Esophagus muscularis mucosa (tissue), 4 donors: ENCODE measurements around the gene GRIK4. TPM values are rescaled to one million over a fixed set of nuclear protein-coding genes. Genes with fewer than 3 reads are reported as not detected.
A peak's percentile ranks its signal among the peaks of the same experiment; 100 is the strongest.

Source experiments
- DNase-seq: peaks from one replicate; pipeline ENCODE4 v3.0.0-alpha.2; 2017; ENCODE audit errors: extremely low spot score
- H3K27ac ChIP-seq, 4 donors: fragments of 200-600 bp; sonication (generic); replicated peaks in 1 of 4; 1 replicate in 3 of 4; 2 replicates in 1 of 4; pipeline ENCODE4 v1.5.1; 2016 to 2019; ENCODE audit warnings: mild to moderate bottlenecking in 1 of 4
- H3K27me3 ChIP-seq, 4 donors: fragments of 200-600 bp; sonication (generic); one replicate each; pipeline versions ENCODE4 v1.5.1 to v1.6.0; 2016 to 2019
- H3K36me3 ChIP-seq, 4 donors: fragments of 200-600 bp; sonication (generic); one replicate each; pipeline ENCODE4 v1.5.1; 2016 to 2019
- H3K4me1 ChIP-seq, 4 donors: fragments of 200-600 bp; sonication (generic); one replicate each; pipeline ENCODE4 v1.5.1; 2016 to 2019
- H3K4me3 ChIP-seq, 4 donors: fragments of 200-600 bp; sonication (generic); 1 replicate in 2 of 4; 2 replicates in 2 of 4; pipeline ENCODE4 v1.5.1; 2016 to 2019; ENCODE audit warnings: mild to moderate bottlenecking in 4 of 4, moderate library complexity in 1 of 4
- H3K9me3 ChIP-seq, 4 donors: fragments of 200-600 bp; sonication (generic); 1 replicate in 3 of 4; 2 replicates in 1 of 4; pipeline ENCODE4 v1.5.1; 2016 to 2019
- CTCF ChIP-seq, 3 experiments: fragments of 200-600 bp in 2 of 3; fragments of 450-650 bp in 1 of 3; sonication (generic) in 2 of 3; IDR thresholded peaks; one replicate each; pipeline ENCODE4 v1.5.1; 2017 to 2019; ENCODE audit warnings: antibody characterized with exemption in 3 of 3, mild to moderate bottlenecking in 2 of 3, moderate library complexity in 1 of 3
- EP300 ChIP-seq: sonication (generic); formaldehyde crosslinking; IDR thresholded peaks from one replicate; pipeline ENCODE4 v1.6.1; 2017; ENCODE audit warnings: antibody characterized with exemption
- POLR2A ChIP-seq: fragments of 450-650 bp; IDR thresholded peaks from one replicate; pipeline ENCODE4 v1.6.1; 2017; ENCODE audit warnings: antibody characterized with exemption, moderate library complexity, mild to moderate bottlenecking, low read depth
- POLR2AphosphoS5 ChIP-seq, 2 donors: sonication (generic); formaldehyde crosslinking; IDR thresholded peaks; one replicate each; pipeline ENCODE4 v1.6.1; 2017; ENCODE audit warnings: antibody characterized with exemption in 2 of 2
- WGBS: methylation state at CpG from one replicate; pipeline ENCODE4 v1.1.5; 2018; 5-methylcytosine and 5-hydroxymethylcytosine counted together
- intact Hi-C: fragments of 100-400 bp; cut with DNase I; formaldehyde crosslinking; loops from one replicate; pipeline ENCODE4 v1.15.1; 2023
- total RNA-seq, 4 donors: library from RNA; depleted of rRNA; stranded (reverse); fragments of >200 nt; gene quantifications; one replicate each; pipeline versions ENCODE4 v1.1.0 to v1.2.1, GENCODE V29; 2016

GRIK4 gene
- total RNA-seq, 4 donors from 2014 or later = 0.13 to 0.83 (median 0.43) TPM

GRCh38 chr11:120558744-120559431 is 47.3 kb downstream of the GRIK4 start:
- Histone ChIP-seq H3K36me3 (no peaks in the 10 kb centered on the region), H3K4me3 (no peak overlapping the region), H3K27me3 (peaks cover 0 to 32% (median 3%) of the 10 kb centered on the region in 4 donors), H3K27ac (no peak overlapping the region), H3K4me1 (peaks cover 2 to 11% (median 6%) of the 10 kb centered on the region in 4 donors), H3K9me3 (no peaks in the 10 kb centered on the region)
- TF ChIP-seq CTCF (IDR thresholded peaks at IDR 0.05) = no peak
- TF ChIP-seq POLR2A = no peak
- TF ChIP-seq POLR2AphosphoS5 (IDR thresholded peaks at IDR 0.05) = no peak
- intact Hi-C loops = no loop called here
- WGBS = 83% methylated on average over 8 of the region's 8 CpGs
- no peak for DNase-seq

GRCh38 chr11:120561286-120561685 is 49.7 kb downstream of the GRIK4 start:
- H3K27me3 ChIP-seq = peaks cover 0 to 48% (median 16%) of the 10 kb centered on the region in 4 donors
- intact Hi-C loops = no loop called here
- H3K9me3 ChIP-seq = no peaks in the 10 kb centered on the region
- DNase-seq = no peak
- no peak overlapping the region for H3K4me3 ChIP-seq
- no peaks in the 10 kb centered on the region for H3K36me3 ChIP-seq
- 97% methylated on average over 11 of the region's 11 CpGs for WGBS
- TF ChIP-seq EP300 (no peak), POLR2AphosphoS5 (IDR thresholded peaks at IDR 0.05) (no peak)
- peaks cover 19 to 32% (median 21%) of the 10 kb centered on the region in 4 donors for H3K4me1 ChIP-seq
- no peak overlapping the region for H3K27ac ChIP-seq

- TF ChIP-seq EP300 = no peak
- TF ChIP-seq POLR2AphosphoS5 (IDR thresholded peaks at IDR 0.05) = no peak
- no peak for TF ChIP-seq POLR2A
- TF ChIP-seq CTCF (IDR thresholded peaks at IDR 0.05) = no peak
- no peak for DNase-seq
These were observed 51.4 kb downstream of the GRIK4 start for GRCh38 chr11:120562806-120563425.

GRCh38 chr11:120563703-120564572 is 52.4 kb downstream of the GRIK4 start:
- 28% methylated on average over 37 of the region's 53 CpGs for WGBS
- intact Hi-C loops = no loop called here
- Histone ChIP-seq H3K36me3 (no peaks in the 10 kb centered on the region), H3K27me3 (peaks cover 0 to 61% (median 16%) of the 10 kb centered on the region in 4 donors), H3K4me3 (peak overlapping the region; percentile 49 to 58 (median 51)), H3K27ac (no peak overlapping the region), H3K9me3 (no peaks in the 10 kb centered on the region), H3K4me1 (peaks cover 19 to 32% (median 21%) of the 10 kb centered on the region in 4 donors)
- TF ChIP-seq CTCF (IDR thresholded peaks at IDR 0.05) = no peak
- no peak for DNase-seq

More at GRCh38 chr11:120562806-120563425, 51.4 kb downstream of the GRIK4 start:
- Histone ChIP-seq H3K36me3 (no peaks in the 10 kb centered on the region), H3K27ac (no peak overlapping the region), H3K4me3 (no peak overlapping the region), H3K4me1 (peaks cover 19 to 32% (median 21%) of the 10 kb centered on the region in 4 donors), H3K27me3 (peaks cover 0 to 51% (median 16%) of the 10 kb centered on the region in 4 donors), H3K9me3 (no peaks in the 10 kb centered on the region)
- intact Hi-C loops = no loop called here
- 67% methylated on average over 1 of the region's 9 CpGs for WGBS
